HUES64 (cell line): ENCODE measurements around the gene SPRN.
"Not testable (repeated sequence)": the region's sequence is repeated elsewhere in the genome, so short reads cannot be mapped to it uniquely, and the experiment has no call there.

Source experiments
- H3K27ac ChIP-seq: 2 replicates; pipeline ENCODE4 v1.7.0; 2013; ENCODE audit warnings: low read depth, low read length, inconsistent platforms
- H3K27me3 ChIP-seq: 2 replicates; pipeline ENCODE4 v1.6.1; 2013; ENCODE audit warnings: mild to moderate bottlenecking, low read length; ENCODE audit not compliant: insufficient read depth
- H3K36me3 ChIP-seq: 2 replicates; pipeline ENCODE4 v1.6.1; 2013; ENCODE audit warnings: mild to moderate bottlenecking, low read length; ENCODE audit not compliant: insufficient read depth
- H3K4me1 ChIP-seq: 2 replicates; pipeline ENCODE4 v1.6.1; 2013; ENCODE audit warnings: mild to moderate bottlenecking, low read length, moderate library complexity; ENCODE audit not compliant: insufficient read depth
- H3K4me3 ChIP-seq: 2 replicates; pipeline ENCODE4 v1.5.1; 2013; ENCODE audit warnings: mild to moderate bottlenecking, low read length, moderate library complexity
- H3K9ac ChIP-seq: 2 replicates; pipeline ENCODE4 v1.6.1; 2013; ENCODE audit warnings: mild to moderate bottlenecking, low read depth, low read length
- H3K9me3 ChIP-seq: 2 replicates; pipeline ENCODE4 v1.6.1; 2013; ENCODE audit warnings: low read depth, low read length; ENCODE audit not compliant: insufficient read depth
- WGBS: fragments of 150-250, 120-280 bp; methylation state at CpG from one replicate; pipeline ENCODE4 v1.1.7; 2013; ENCODE audit warnings: missing lambda C conversion rate; 5-methylcytosine and 5-hydroxymethylcytosine counted together

SPRN gene

GRCh38 chr10:133418289-133418993, 6.0 kb downstream of the SPRN start:
- 96% methylated on average over 14 of the region's 14 CpGs for WGBS
- Histone ChIP-seq H3K36me3 (peaks cover 27% of the 10 kb centered on the region), H3K27ac (no peak overlapping the region), H3K27me3 (peaks cover 11% of the 10 kb centered on the region), H3K4me1 (no peaks in the 10 kb centered on the region), H3K4me3 (no peak overlapping the region), H3K9ac (no peak overlapping the region), H3K9me3 (peaks cover 8% of the 10 kb centered on the region; the same call in 1 of the 2 replicates)

DNA sequence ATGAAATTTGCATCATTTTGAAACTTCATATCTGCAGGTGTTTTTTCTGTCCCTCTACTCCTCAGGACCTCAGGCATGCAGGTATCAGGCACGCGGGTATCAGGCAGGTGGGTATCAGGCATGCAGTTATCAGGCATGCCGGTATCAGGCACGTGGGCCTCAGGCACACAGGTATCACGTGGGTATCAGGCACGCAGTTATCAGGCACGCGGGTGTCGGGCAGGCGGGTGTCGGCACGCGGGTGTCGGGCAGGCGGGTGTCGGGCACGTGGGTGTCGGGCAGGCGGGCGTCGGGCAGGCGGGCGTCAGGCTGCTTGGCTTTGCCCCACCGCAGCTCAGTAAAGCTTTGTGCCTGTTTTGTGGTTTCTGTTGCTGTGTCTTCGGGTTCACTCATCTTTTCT, 8.7 kb downstream of the SPRN start:
- no peak overlapping the region for H3K4me3 ChIP-seq
- H3K27me3 ChIP-seq = no peaks in the 10 kb centered on the region
- 96% methylated on average over 25 of the region's 25 CpGs for WGBS
- no peak overlapping the region for H3K27ac ChIP-seq
- no peak overlapping the region for H3K9ac ChIP-seq
- peaks cover 52% of the 10 kb centered on the region for H3K36me3 ChIP-seq
- H3K4me1 ChIP-seq = no peaks in the 10 kb centered on the region
- peaks cover 33% of the 10 kb centered on the region for H3K9me3 ChIP-seq

DNA sequence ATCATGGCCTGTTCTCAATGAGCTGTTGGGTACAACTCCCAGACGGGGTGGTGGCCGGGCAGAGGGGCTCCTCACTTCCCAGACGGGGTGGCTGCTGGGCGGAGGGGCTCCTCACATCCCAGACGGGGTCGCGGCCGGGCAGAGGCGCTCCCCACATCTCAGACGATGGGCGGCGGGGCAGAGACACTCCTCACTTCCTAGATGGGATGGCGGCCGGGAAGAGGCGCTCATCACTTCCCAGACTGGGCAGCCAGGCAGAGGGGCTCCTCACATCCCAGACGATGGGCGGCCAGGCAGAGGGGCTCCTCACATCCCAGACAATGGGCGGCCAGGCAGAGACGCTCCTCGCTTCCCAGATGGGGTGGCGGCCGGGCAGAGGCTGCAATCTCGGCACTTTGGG, 10.0 kb downstream of the SPRN start:
- H3K36me3 ChIP-seq = peaks cover 62% of the 10 kb centered on the region
- H3K4me3 ChIP-seq = not testable (repeated sequence)
- whole genome bisulfite sequencing = 97% methylated on average over 20 of the region's 23 CpGs

DNA sequence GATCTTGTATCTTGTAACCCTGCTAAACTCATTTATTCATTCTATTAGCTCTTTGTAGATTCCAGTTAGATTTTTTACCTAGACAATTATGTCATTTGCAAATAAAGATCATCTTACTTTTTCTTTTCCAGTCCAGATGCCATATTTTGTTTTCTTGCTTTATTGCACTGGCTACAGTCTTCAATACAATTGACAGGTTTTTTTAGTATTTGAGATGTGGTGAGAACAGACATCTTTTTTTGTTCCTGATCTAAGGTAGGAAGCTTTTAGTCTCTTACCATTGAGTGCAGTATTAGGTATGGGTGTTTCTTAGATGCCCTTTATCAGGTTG, 12.1 kb downstream of the SPRN start:
- H3K27ac ChIP-seq = no peak overlapping the region
- no peaks in the 10 kb centered on the region for H3K4me1 ChIP-seq
- peaks cover 40% of the 10 kb centered on the region for H3K9me3 ChIP-seq
- peaks cover 75% of the 10 kb centered on the region for H3K36me3 ChIP-seq
- H3K27me3 ChIP-seq = no peaks in the 10 kb centered on the region
- no peak overlapping the region for H3K9ac ChIP-seq
- no peak overlapping the region for H3K4me3 ChIP-seq

More for the DNA sequence above, 10.0 kb downstream of the SPRN start:
- H3K9me3 ChIP-seq = peaks cover 40% of the 10 kb centered on the region
- not testable (repeated sequence) for H3K9ac ChIP-seq, H3K4me1 ChIP-seq, H3K27ac ChIP-seq, H3K27me3 ChIP-seq

DNA sequence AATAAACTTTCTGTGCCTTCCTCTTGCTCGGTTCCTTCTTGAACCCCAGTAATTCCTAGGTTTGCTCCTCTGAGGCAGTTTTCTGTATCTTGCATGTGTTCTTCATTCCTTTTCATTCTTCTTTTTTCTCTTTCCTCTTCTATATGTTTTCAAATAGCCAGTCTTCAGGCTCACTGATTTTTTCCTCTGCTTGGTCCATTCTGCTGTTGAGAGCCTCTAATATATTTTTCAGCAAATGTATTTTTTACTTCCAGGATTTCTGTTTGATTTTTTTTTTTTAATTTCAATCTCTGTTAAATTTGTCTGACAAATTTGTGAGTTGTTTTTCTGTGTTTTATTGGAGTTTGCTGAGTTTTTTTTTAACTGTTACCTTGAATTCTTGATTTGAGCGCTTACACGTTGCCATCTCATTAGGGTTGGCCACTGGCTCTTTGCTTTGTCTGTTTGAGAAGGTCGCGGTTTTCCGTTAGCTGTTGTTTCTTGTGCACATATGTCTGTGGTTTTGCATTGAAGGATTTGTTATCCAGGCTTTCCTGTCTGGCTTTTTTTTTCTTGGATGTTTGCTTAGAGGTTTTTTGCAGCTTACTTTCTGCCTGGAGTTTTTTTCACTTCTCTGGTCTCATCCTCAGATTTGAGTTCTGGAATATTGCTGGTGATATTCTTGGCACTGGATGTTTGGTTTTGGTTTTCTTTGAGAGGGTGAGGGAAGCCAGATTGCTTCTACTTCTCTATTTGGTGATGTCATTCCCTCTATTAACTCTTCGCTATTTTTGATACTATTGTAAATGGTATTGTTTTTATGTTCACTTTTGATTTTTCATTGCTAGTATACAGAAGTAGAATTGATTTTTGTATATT, 12.7 kb downstream of the SPRN start:
- peaks cover 81% of the 10 kb centered on the region for H3K36me3 ChIP-seq
- no peak overlapping the region for H3K27ac ChIP-seq
- no peak overlapping the region for H3K9ac ChIP-seq
- peaks cover 40% of the 10 kb centered on the region for H3K9me3 ChIP-seq
- H3K4me1 ChIP-seq = no peaks in the 10 kb centered on the region
- no peak overlapping the region for H3K4me3 ChIP-seq
- 98% methylated on average over 6 of the region's 7 CpGs for WGBS
- H3K27me3 ChIP-seq = no peaks in the 10 kb centered on the region

DNA sequence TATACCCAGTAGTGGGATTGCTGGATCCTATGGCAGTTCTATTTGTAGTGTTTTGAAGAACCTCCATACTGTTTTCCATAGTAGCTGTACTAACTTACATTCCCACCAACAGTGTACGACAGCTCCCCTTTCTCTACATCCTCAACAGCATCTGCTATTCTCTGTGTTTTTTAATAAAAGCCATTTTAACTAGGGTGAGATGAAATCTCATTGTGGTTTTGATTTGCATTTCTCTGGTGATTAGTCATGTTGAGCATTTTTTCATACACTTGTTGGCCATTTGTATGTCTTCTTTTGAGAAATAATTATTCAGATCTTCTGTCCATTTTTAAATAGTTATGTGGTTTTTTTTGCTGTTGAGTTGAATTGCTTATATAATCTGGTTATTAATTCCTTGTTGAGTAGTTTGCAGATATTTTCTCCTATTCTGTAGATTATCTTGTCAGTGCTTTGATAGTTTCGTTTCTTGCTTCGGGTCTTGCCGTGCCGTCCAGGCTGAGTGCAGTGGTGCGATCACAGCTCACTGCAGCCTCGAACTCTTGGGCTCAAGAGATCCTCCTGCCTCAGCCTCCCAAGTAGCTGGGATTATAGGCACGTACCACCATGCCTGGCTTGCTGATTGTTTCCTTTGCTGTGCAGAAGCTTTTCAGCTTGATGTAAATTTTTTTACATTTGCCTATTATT, 18.4 kb downstream of the SPRN start:
- H3K4me1 ChIP-seq = no peaks in the 10 kb centered on the region
- no peaks in the 10 kb centered on the region for H3K27me3 ChIP-seq
- no peak overlapping the region for H3K27ac ChIP-seq
- peaks cover 9% of the 10 kb centered on the region for H3K9me3 ChIP-seq
- no peak overlapping the region for H3K4me3 ChIP-seq
- WGBS = 97% methylated on average over 8 of the region's 8 CpGs
- peaks cover 86% of the 10 kb centered on the region for H3K36me3 ChIP-seq
- H3K9ac ChIP-seq = no peak overlapping the region

GRCh38 chr10:133405272-133405671, 19.2 kb downstream of the SPRN start:
- Histone ChIP-seq H3K4me1 (no peaks in the 10 kb centered on the region), H3K9ac (no peak overlapping the region), H3K36me3 (peaks cover 86% of the 10 kb centered on the region), H3K4me3 (no peak overlapping the region), H3K9me3 (peaks cover 1% of the 10 kb centered on the region; the same call in 1 of the 2 replicates), H3K27me3 (no peaks in the 10 kb centered on the region), H3K27ac (no peak overlapping the region)
- 93% methylated on average over 2 of the region's 2 CpGs for WGBS

DNA sequence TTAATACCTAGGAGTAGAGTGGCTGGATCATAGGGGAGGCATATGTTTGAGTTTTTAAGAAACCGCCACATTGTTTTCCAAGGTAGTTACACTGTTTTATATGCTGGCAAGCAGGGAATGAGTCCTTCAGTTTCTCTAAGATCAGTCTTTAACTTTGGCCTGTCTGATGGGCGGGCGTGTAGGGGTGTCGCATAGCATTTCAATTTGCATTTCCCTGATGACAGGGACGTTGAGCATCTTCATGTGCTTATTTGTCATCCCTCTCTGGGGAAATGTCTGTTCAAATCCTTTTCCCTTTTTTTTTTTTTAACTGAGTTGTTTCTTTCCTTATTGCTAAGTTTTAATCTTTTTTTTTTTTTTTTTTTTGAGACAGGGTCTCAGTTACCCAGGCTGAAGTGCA, 20.6 kb downstream of the SPRN start:
- WGBS = 96% methylated on average over 5 of the region's 5 CpGs
- H3K9ac ChIP-seq = no peak overlapping the region
- peaks cover 85% of the 10 kb centered on the region for H3K36me3 ChIP-seq
- no peaks in the 10 kb centered on the region for H3K9me3 ChIP-seq
- H3K4me3 ChIP-seq = no peak overlapping the region
- no peak overlapping the region for H3K27ac ChIP-seq
- no peaks in the 10 kb centered on the region for H3K4me1 ChIP-seq
- no peaks in the 10 kb centered on the region for H3K27me3 ChIP-seq

DNA sequence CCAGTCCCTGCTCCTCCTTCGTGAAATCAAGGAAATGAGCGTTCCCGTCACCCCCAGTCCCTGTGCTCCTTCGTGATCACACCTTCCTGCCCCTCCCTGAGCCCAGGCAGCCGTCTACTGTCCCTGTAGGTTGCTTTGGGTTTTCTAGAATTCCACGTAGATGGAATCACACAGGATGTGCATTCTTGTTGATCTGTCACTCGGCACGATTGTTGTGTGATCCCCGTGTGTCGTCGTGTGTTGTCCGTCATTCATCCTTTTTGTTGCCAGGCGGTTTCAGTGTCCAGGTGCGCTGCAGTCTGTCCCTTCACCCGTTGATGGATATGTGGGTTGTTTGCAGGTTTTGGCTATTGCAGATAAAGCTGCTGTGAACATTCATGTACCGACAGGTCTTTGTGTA, 21.1 kb downstream of the SPRN start:
- no peaks in the 10 kb centered on the region for H3K27me3 ChIP-seq
- H3K9ac ChIP-seq = no peak overlapping the region
- no peaks in the 10 kb centered on the region for H3K4me1 ChIP-seq
- no peak overlapping the region for H3K27ac ChIP-seq
- H3K4me3 ChIP-seq = no peak overlapping the region
- no peaks in the 10 kb centered on the region for H3K9me3 ChIP-seq
- peaks cover 85% of the 10 kb centered on the region for H3K36me3 ChIP-seq
- WGBS = 87% methylated on average over 16 of the region's 16 CpGs

- H3K9ac ChIP-seq = no peak overlapping the region
- no peaks in the 10 kb centered on the region for H3K27me3 ChIP-seq
- no peaks in the 10 kb centered on the region for H3K9me3 ChIP-seq
- whole genome bisulfite sequencing = 96% methylated on average over 21 of the region's 21 CpGs
- no peak overlapping the region for H3K27ac ChIP-seq
- H3K4me3 ChIP-seq = no peak overlapping the region
- H3K4me1 ChIP-seq = no peaks in the 10 kb centered on the region
- peaks cover 83% of the 10 kb centered on the region for H3K36me3 ChIP-seq
These were observed 22.3 kb downstream of the SPRN start for GRCh38 chr10:133401981-133402725.

GRCh38 chr10:133401500-133401899, 22.9 kb downstream of the SPRN start:
- Histone ChIP-seq H3K36me3 (peaks cover 85% of the 10 kb centered on the region), H3K9me3 (no peaks in the 10 kb centered on the region), H3K4me3 (no peak overlapping the region), H3K27ac (no peak overlapping the region), H3K4me1 (no peaks in the 10 kb centered on the region), H3K9ac (no peak overlapping the region), H3K27me3 (no peaks in the 10 kb centered on the region)
- WGBS = 94% methylated on average over 12 of the region's 12 CpGs
